HL-60 (cell line): Measurements from ENCODE around the gene MCUB.

Source experiments
- DNase-seq, 2 experiments: peaks; one replicate each; pipeline ENCODE4 v3.0.0-alpha.2; 2010 to 2020; ENCODE audit warnings: low read depth in 1 of 2, low spot score in 1 of 2
- H3K27ac ChIP-seq: fragments of 250-450 bp; sonication (Bioruptor Pico); replicated peaks from 2 replicates; pipeline ENCODE4 v1.5.1; 2020; ENCODE audit warnings: mild to moderate bottlenecking, moderate library complexity
- H3K27me3 ChIP-seq: fragments of 250-450 bp; sonication (Bioruptor Pico); 2 replicates; pipeline ENCODE4 v1.5.1; 2021; ENCODE audit warnings: mild to moderate bottlenecking, moderate library complexity; ENCODE audit not compliant: insufficient read depth, poor library complexity, severe bottlenecking
- H3K4me3 ChIP-seq: replicated peaks from 2 replicates; pipeline ENCODE4 v1.5.1; 2011; ENCODE audit warnings: mild to moderate bottlenecking, control low read depth, low read length; ENCODE audit not compliant: insufficient read depth
- CTCF ChIP-seq: IDR thresholded peaks from one replicate; pipeline ENCODE4 v1.5.1; 2011; ENCODE audit warnings: low read length, control low read depth, inconsistent platforms; ENCODE audit not compliant: insufficient read depth
- GABPA ChIP-seq: IDR thresholded peaks from 2 replicates; pipeline ENCODE4 v1.6.1; 2012; ENCODE audit warnings: low read depth
- POLR2AphosphoS5 ChIP-seq: IDR thresholded peaks from 2 replicates; pipeline ENCODE4 v1.6.1; 2012; ENCODE audit warnings: low read depth
- REST ChIP-seq: IDR thresholded peaks from 2 replicates; pipeline ENCODE4 v1.6.1; 2012; ENCODE audit warnings: low read depth; ENCODE audit not compliant: insufficient replicate concordance
- SPI1 ChIP-seq: IDR thresholded peaks from 2 replicates; pipeline ENCODE4 v1.6.1; 2012; ENCODE audit warnings: low read depth, mild to moderate bottlenecking, borderline replicate concordance

Gene MCUB

GRCh38 chr4:109708990-109709389 lies 148.9 kb downstream of the MCUB start:
- Histone ChIP-seq H3K27me3 (no peaks in the 10 kb centered on the region), H3K4me3 (no peak overlapping the region), H3K27ac (no peak overlapping the region)
- no peak for DNase-seq
- TF ChIP-seq CTCF (no peak), POLR2AphosphoS5 (no peak), REST (no peak), GABPA (no peak), SPI1 (no peak)

- H3K4me3 ChIP-seq = no peak overlapping the region
- DNase-seq = no peak
- no peak for TF ChIP-seq POLR2AphosphoS5
- TF ChIP-seq GABPA = no peak
- TF ChIP-seq CTCF = no peak
- no peak for TF ChIP-seq REST
- TF ChIP-seq SPI1 = no peak
Observed at GRCh38 chr4:109713500-109713899, 153.5 kb downstream of the MCUB start.

GRCh38 chr4:109718759-109719158 lies 158.7 kb downstream of the MCUB start:
- no peak overlapping the region for H3K27ac ChIP-seq
- no peaks in the 10 kb centered on the region for H3K27me3 ChIP-seq
- no peak overlapping the region for H3K4me3 ChIP-seq
- TF ChIP-seq SPI1 (no peak), GABPA (no peak), POLR2AphosphoS5 (no peak), CTCF (no peak), REST (no peak)
- DNase-seq = no peak

More at GRCh38 chr4:109713500-109713899, 153.5 kb downstream of the MCUB start:
- Histone ChIP-seq H3K27me3 (no peaks in the 10 kb centered on the region), H3K27ac (no peak overlapping the region)
